GM12878 (cell line): Measurements from ENCODE around the gene SAGE1.

Source experiments
- BRCA1 ChIP-seq: IDR thresholded peaks from 2 replicates; pipeline ENCODE4 v1.6.1; 2011; ENCODE audit warnings: low read depth, low read length, improper control_type of control experiment
- POLR2AphosphoS5 ChIP-seq: IDR thresholded peaks from 2 replicates; pipeline ENCODE4 v1.6.1; 2011; ENCODE audit warnings: mild to moderate bottlenecking, low read length, inconsistent platforms

GRCh38 chrX:135893294-135893817 is at the start of gene SAGE1, which contains the start of gene CT45A10:
- TF ChIP-seq BRCA1: no peak
- no peak for TF ChIP-seq POLR2AphosphoS5
